Measurements from ENCODE around the gene CUTC. TPM values are rescaled to one million over a fixed set of nuclear protein-coding genes. Genes with fewer than 3 reads are reported as not detected.

The CUTC gene
- total RNA-seq, 4 donors from 2014 or later: 24.5 to 35.1 (median 27.7) TPM

DNA sequence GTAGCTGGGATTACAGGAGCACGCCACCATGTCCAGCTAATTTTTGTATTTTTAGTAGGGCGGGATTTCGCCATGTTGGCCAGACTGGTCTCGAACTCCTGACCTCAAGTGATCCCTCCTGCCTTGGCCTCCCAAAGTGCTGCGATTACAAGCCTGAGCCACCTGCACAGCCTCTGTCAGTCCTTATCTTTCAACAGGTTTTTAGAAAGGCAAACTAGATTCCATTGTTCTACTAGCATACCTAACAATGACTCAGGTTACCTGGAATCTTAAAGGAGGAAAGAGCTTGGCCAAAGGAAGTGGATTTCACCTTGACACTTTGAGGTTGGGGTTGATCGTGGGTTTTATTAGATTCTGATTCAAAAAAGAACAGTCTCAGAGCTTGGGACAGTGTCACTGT lies 53.6 kb downstream of the CUTC start:
- H3K9me3 ChIP-seq: no peaks in the 10 kb centered on the region
- no peaks in the 10 kb centered on the region for H3K36me3 ChIP-seq

DNA sequence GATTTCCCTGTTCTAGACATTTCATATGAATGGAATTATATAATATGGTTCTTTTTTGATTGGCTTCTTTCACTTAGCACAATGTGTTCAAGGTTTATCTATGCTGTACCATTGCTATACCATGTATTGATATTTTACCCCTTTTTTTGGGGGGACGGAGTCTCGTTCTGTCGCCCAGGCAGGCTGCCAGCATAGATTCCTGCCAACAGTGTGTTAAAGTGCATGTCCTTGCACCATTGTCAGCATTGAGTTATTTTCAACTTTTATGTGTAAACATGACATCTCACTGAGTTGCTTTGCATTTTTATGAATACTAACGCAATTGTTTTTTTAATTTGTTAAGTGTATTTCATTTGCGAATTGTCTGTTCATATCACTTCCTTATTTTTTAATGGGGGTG lies 55.3 kb downstream of the CUTC start:
- Histone ChIP-seq H3K36me3 (no peaks in the 10 kb centered on the region), H3K9me3 (no peaks in the 10 kb centered on the region), H3K27ac (no peak overlapping the region), H3K4me1 (peaks cover 0 to 22% (median 0%) of the 10 kb centered on the region in 3 donors), H3K4me3 (no peak overlapping the region), H3K27me3 (no peaks in the 10 kb centered on the region)
- 65 to 70% methylated on average over 5 of the region's 5 CpGs for WGBS, 2 donors (ENCODE audit: low coverage in 1 of 2)
- ATAC-seq: no peak
- TF ChIP-seq POLR2A (IDR thresholded peaks at IDR 0.05): no peak
- TF ChIP-seq POLR2AphosphoS5 (IDR thresholded peaks at IDR 0.05): no peak
- no peak for TF ChIP-seq EP300 (IDR thresholded peaks at IDR 0.05)

More for the DNA sequence above, 53.6 kb downstream of the CUTC start:
- TF ChIP-seq, protein P1, sequence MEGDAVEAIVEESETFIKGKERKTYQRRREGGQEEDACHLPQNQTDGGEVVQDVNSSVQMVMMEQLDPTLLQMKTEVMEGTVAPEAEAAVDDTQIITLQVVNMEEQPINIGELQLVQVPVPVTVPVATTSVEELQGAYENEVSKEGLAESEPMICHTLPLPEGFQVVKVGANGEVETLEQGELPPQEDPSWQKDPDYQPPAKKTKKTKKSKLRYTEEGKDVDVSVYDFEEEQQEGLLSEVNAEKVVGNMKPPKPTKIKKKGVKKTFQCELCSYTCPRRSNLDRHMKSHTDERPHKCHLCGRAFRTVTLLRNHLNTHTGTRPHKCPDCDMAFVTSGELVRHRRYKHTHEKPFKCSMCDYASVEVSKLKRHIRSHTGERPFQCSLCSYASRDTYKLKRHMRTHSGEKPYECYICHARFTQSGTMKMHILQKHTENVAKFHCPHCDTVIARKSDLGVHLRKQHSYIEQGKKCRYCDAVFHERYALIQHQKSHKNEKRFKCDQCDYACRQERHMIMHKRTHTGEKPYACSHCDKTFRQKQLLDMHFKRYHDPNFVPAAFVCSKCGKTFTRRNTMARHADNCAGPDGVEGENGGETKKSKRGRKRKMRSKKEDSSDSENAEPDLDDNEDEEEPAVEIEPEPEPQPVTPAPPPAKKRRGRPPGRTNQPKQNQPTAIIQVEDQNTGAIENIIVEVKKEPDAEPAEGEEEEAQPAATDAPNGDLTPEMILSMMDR (IDR thresholded peaks at IDR 0.05): no peak
- TF ChIP-seq EP300 (IDR thresholded peaks at IDR 0.05): no peak
- no peak for TF ChIP-seq POLR2AphosphoS5 (IDR thresholded peaks at IDR 0.05)
- TF ChIP-seq POLR2A (IDR thresholded peaks at IDR 0.05): no peak
- no peak overlapping the region for H3K27ac ChIP-seq
- WGBS, 2 donors (ENCODE audit: low coverage in 1 of 2): 91 to 100% methylated on average over 1 to 4 of the region's 6 CpGs
- no peaks in the 10 kb centered on the region for H3K27me3 ChIP-seq
- no peak overlapping the region for H3K4me3 ChIP-seq
- no peak for ATAC-seq
- H3K4me1 ChIP-seq: peaks cover 0 to 22% (median 0%) of the 10 kb centered on the region in 3 donors

DNA sequence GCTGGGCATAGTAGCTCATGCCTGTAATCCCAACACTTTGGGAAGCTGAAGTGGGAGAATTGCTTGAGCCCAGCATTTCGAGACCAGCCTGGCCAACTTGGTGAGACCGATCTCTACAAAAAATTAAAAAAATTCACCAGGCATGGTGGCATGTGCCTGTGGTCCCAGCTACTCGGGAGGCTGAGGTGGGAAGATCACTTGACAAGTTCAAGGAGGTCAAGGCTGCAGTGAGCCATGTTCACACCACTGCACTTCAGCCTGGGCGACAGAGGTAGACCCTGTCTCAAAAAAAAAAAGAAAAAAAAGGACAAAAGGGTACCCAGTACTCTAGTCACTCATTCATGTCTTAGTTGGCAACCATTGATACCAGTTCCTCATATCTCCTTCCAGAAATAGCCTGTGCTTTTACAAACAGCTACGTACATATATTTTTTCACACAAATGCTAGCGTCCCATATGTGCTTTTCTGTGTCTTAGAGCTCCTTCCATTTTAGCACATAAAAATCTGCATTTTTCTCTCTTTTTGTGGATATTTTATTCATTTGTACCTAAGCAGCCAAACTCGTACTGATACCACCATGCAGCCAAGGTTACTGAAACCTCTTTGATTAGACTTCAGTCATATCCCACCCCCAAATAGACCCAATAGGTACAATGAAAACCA lies 55.9 kb downstream of the CUTC start:
- no peaks in the 10 kb centered on the region for H3K9me3 ChIP-seq
- H3K36me3 ChIP-seq: no peaks in the 10 kb centered on the region
- 78 to 88% methylated on average over 6 to 7 of the region's 7 CpGs for whole genome bisulfite sequencing, 2 donors (ENCODE audit: low coverage in 1 of 2)
- no peaks in the 10 kb centered on the region for H3K27me3 ChIP-seq
- peaks cover 0 to 22% (median 0%) of the 10 kb centered on the region in 3 donors for H3K4me1 ChIP-seq
- H3K4me3 ChIP-seq: no peak overlapping the region
- ATAC-seq: no peak
- H3K27ac ChIP-seq: peak overlapping the region; percentile 41 to 68 (median 57)
- TF ChIP-seq EP300 (IDR thresholded peaks at IDR 0.05) (no peak), POLR2A (IDR thresholded peaks at IDR 0.05) (no peak), POLR2AphosphoS5 (IDR thresholded peaks at IDR 0.05) (no peak)
- TF ChIP-seq, protein P1 (IDR thresholded peaks at IDR 0.05): no peak

DNA sequence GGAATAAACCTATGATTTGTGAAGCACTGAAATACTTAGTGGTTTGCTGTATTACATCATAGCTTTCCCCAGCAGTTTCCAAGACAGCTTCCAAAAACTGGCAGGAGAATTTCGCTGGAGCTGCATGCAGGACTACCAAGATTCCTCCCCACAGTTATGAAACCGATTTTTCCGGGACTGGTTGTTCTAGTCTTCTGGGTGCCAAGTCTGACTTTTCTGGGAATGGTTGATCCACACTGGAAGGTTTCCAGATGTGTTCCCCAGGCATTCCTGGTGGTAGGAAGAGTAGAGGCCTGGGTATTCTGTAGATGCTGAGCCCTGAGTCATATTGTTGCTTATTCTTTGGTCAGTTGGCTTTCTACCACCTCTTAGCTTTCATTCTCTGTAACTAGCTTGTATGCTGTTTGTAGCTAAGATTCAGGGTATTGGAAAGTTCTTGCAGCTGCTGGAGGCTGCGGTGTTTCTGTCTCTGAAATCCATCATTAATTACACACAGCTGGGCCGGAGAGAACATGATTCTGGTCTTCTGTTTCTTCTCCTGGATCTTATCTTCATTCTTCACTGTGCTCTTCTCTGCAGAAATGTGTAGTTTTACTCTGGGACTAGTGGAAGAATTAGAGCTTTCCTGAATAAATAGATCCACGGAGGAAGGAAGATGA lies 56.7 kb downstream of the CUTC start:
- no peaks in the 10 kb centered on the region for H3K9me3 ChIP-seq
- no peaks in the 10 kb centered on the region for H3K27me3 ChIP-seq
- H3K4me1 ChIP-seq: peaks cover 0 to 19% (median 0%) of the 10 kb centered on the region in 3 donors
- TF ChIP-seq POLR2AphosphoS5 (IDR thresholded peaks at IDR 0.05) (peak; percentile 99), POLR2A (IDR thresholded peaks at IDR 0.05) (no peak)
- TF ChIP-seq, protein P1 (IDR thresholded peaks at IDR 0.05): no peak
- 20 to 43% methylated on average over 5 of the region's 6 CpGs for WGBS, 2 donors (ENCODE audit: low coverage in 1 of 2)
- H3K4me3 ChIP-seq: no peak overlapping the region
- peaks cover 0 to 3% of the 10 kb centered on the region in 2 donors for H3K36me3 ChIP-seq
- ATAC-seq: peak; percentile 94
- peak overlapping the region; percentile 41 to 69 (median 63) for H3K27ac ChIP-seq

DNA sequence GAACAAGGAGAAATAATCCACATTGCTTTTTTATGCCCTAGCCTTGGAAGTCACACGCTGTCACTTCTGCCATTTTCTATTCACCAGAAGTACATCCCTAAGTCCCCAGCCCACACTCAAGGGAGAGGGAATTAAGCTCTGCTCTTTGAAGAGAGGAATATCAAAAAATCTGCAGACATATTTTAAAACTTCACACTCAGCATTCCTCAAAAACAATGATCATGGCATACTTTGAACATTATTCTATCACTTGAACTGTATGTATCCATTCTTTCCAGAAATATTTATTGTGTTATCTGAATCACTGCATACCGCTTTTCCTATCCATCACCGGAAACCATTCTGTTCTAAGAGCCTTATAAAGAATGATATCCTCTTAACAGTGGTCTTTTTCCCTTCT lies 59.8 kb downstream of the CUTC start:
- TF ChIP-seq POLR2A (IDR thresholded peaks at IDR 0.05) (no peak), EP300 (IDR thresholded peaks at IDR 0.05) (no peak), POLR2AphosphoS5 (IDR thresholded peaks at IDR 0.05) (no peak)
- TF ChIP-seq, protein P1 (IDR thresholded peaks at IDR 0.05): no peak
- no peak overlapping the region for H3K4me3 ChIP-seq
- H3K9me3 ChIP-seq: no peaks in the 10 kb centered on the region
- no peaks in the 10 kb centered on the region for H3K27me3 ChIP-seq
- H3K4me1 ChIP-seq: peaks cover 0 to 8% (median 0%) of the 10 kb centered on the region in 3 donors
- ATAC-seq: no peak
- peaks cover 0 to 8% of the 10 kb centered on the region in 2 donors for H3K36me3 ChIP-seq
- WGBS, 2 donors (ENCODE audit: low coverage in 1 of 2): 56 to 90% methylated on average over 3 of the region's 3 CpGs
- no peak overlapping the region for H3K27ac ChIP-seq
